ENCODE measurements around the gene NTM.
"Not testable (repeated sequence)": the region's sequence is repeated elsewhere in the genome, so short reads cannot be mapped to it uniquely, and the experiment has no call there.

The NTM gene

DNA sequence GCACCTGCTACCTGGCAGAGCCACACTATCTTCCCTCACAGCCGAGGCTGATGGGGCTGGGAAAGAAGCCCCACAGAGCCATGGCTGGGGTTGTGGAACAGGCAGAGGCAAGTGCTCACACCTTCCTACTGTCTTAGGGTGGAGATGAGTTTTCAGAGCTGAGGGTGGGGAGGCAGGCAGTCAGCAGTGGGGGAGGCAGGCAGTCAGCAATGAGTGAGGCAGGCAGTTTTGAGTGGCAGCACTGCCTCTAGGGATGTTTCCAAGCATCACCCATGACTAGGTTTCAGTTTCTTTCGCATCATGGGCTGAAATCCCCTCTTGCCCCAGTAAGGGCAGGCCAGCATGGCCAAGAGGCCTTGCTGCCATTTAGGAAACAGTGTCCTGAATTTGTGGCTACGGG is 41.6 kb upstream of the NTM start:
- Histone ChIP-seq H3K4me1 (ENCODE audit: low read length) (no peaks in the 10 kb centered on the region), H4K20me1 (ENCODE audit: insufficient read depth, low read length) (no peaks in the 10 kb centered on the region), H3K4me2 (ENCODE audit: low read length) (no peak overlapping the region), H2AFZ (ENCODE audit: low read depth, low read length) (no peak overlapping the region), H3K27me3 (ENCODE audit: low read depth, low read length) (peaks cover 26% of the 10 kb centered on the region), H3K4me3 (ENCODE audit: low read length) (no peak overlapping the region), H3K9me3 (ENCODE audit: insufficient read depth, low read length) (no peaks in the 10 kb centered on the region), H3K9ac (ENCODE audit: low read length) (no peak overlapping the region), H3K27ac (ENCODE audit: low read length) (no peak overlapping the region), H3K79me2 (ENCODE audit: low read length) (no peaks in the 10 kb centered on the region), H3K36me3 (replicated peaks; ENCODE audit: low read depth, low read length) (no peaks in the 10 kb centered on the region)
- TF ChIP-seq CTCF (IDR thresholded peaks at IDR 0.05; ENCODE audit: low read depth, low read length) = no peak
- no peak for TF ChIP-seq EZH2phosphoT487 (IDR thresholded peaks at IDR 0.05; ENCODE audit: low read depth)

DNA sequence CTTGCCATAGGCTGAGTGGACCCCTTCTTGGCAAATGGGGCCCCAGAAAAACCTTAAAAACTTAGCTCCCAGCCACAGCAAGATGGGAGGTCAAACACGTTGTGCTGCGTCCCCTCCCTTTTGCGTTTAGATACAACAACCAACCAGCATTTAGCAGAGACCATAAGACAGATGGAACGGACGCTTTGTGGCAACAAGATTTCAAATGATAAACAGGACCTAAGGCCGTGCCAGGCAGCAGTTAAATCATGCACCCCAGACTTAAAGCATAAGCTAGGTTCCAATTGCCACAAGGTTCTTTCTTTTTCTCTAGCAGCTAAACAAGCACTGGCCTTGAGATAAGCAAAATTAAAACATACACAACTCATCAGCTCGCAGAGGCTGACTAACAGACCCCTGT is 39.4 kb upstream of the NTM start:
- Histone ChIP-seq H3K27me3 (ENCODE audit: low read depth, low read length) (peaks cover 38% of the 10 kb centered on the region), H3K27ac (ENCODE audit: low read length) (no peak overlapping the region), H3K79me2 (ENCODE audit: low read length) (no peaks in the 10 kb centered on the region), H3K9me3 (ENCODE audit: insufficient read depth, low read length) (no peaks in the 10 kb centered on the region), H3K36me3 (replicated peaks; ENCODE audit: low read depth, low read length) (no peaks in the 10 kb centered on the region), H3K4me3 (ENCODE audit: low read length) (no peak overlapping the region), H3K4me1 (ENCODE audit: low read length) (no peaks in the 10 kb centered on the region), H2AFZ (ENCODE audit: low read depth, low read length) (no peak overlapping the region), H4K20me1 (ENCODE audit: insufficient read depth, low read length) (no peaks in the 10 kb centered on the region), H3K4me2 (ENCODE audit: low read length) (no peak overlapping the region), H3K9ac (ENCODE audit: low read length) (no peak overlapping the region)
- no peak for TF ChIP-seq EZH2phosphoT487 (IDR thresholded peaks at IDR 0.05; ENCODE audit: low read depth)
- no peak for TF ChIP-seq CTCF (IDR thresholded peaks at IDR 0.05; ENCODE audit: low read depth, low read length)

GRCh38 chr11:131331546-131331945 is 38.9 kb upstream of the NTM start:
- no peak for TF ChIP-seq CTCF (IDR thresholded peaks at IDR 0.05; ENCODE audit: low read depth, low read length)
- TF ChIP-seq EZH2phosphoT487 (IDR thresholded peaks at IDR 0.05; ENCODE audit: low read depth) = no peak
- no peaks in the 10 kb centered on the region for H4K20me1 ChIP-seq (ENCODE audit: insufficient read depth, low read length)
- no peak overlapping the region for H3K9ac ChIP-seq (ENCODE audit: low read length)
- H3K27ac ChIP-seq (ENCODE audit: low read length) = no peak overlapping the region
- H3K27me3 ChIP-seq (ENCODE audit: low read depth, low read length) = peaks cover 43% of the 10 kb centered on the region
- no peak overlapping the region for H3K4me2 ChIP-seq (ENCODE audit: low read length)
- no peaks in the 10 kb centered on the region for H3K4me1 ChIP-seq (ENCODE audit: low read length)
- H3K36me3 ChIP-seq (replicated peaks; ENCODE audit: low read depth, low read length) = no peaks in the 10 kb centered on the region
- H3K9me3 ChIP-seq (ENCODE audit: insufficient read depth, low read length) = no peaks in the 10 kb centered on the region
- no peaks in the 10 kb centered on the region for H3K79me2 ChIP-seq (ENCODE audit: low read length)
- H3K4me3 ChIP-seq (ENCODE audit: low read length) = no peak overlapping the region
- no peak overlapping the region for H2AFZ ChIP-seq (ENCODE audit: low read depth, low read length)

- Histone ChIP-seq H3K36me3 (replicated peaks; ENCODE audit: low read depth, low read length) (no peaks in the 10 kb centered on the region), H3K4me1 (ENCODE audit: low read length) (peaks cover 5% of the 10 kb centered on the region; the same call in 1 of the 2 replicates), H3K9ac (ENCODE audit: low read length) (no peak overlapping the region), H3K4me2 (ENCODE audit: low read length) (no peak overlapping the region), H3K27ac (ENCODE audit: low read length) (no peak overlapping the region), H3K9me3 (ENCODE audit: insufficient read depth, low read length) (no peaks in the 10 kb centered on the region), H2AFZ (ENCODE audit: low read depth, low read length) (no peak overlapping the region), H3K27me3 (ENCODE audit: low read depth, low read length) (peaks cover 41% of the 10 kb centered on the region), H3K4me3 (ENCODE audit: low read length) (no peak overlapping the region), H3K79me2 (ENCODE audit: low read length) (no peaks in the 10 kb centered on the region), H4K20me1 (ENCODE audit: insufficient read depth, low read length) (no peaks in the 10 kb centered on the region)
- TF ChIP-seq CTCF (IDR thresholded peaks at IDR 0.05; ENCODE audit: low read depth, low read length) (no peak), EZH2phosphoT487 (IDR thresholded peaks at IDR 0.05; ENCODE audit: low read depth) (no peak)
Observed at GRCh38 chr11:131334601-131335000, 35.8 kb upstream of the NTM start.

DNA sequence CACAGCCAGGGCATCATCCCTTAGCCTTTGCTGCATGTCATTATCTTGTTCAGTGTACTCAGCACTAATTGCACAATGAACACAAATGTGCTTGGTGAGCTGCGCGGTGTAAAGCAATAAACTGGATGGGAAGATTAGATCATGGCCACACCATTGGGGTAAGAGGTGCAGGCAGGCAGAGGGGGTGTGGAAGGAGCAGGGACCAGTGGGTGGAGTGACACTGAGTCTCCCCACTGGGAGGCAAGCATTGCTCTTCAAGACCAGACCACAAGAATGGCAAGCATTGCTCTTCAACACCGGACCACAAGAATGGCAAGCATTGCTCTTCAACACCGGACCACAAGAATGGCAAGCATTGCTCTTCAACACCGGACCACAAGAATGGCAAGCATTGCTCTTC is 28.5 kb upstream of the NTM start:
- not testable (repeated sequence) for H3K9me3 ChIP-seq (ENCODE audit: insufficient read depth, low read length); H3K36me3 ChIP-seq (replicated peaks; ENCODE audit: low read depth, low read length); H3K4me3 ChIP-seq (ENCODE audit: low read length); H3K27ac ChIP-seq (ENCODE audit: low read length); H3K79me2 ChIP-seq (ENCODE audit: low read length); H3K4me2 ChIP-seq (ENCODE audit: low read length); H3K4me1 ChIP-seq (ENCODE audit: low read length); H4K20me1 ChIP-seq (ENCODE audit: insufficient read depth, low read length); H2AFZ ChIP-seq (ENCODE audit: low read depth, low read length); H3K9ac ChIP-seq (ENCODE audit: low read length)
- peaks cover 25% of the 10 kb centered on the region for H3K27me3 ChIP-seq (ENCODE audit: low read depth, low read length)

DNA sequence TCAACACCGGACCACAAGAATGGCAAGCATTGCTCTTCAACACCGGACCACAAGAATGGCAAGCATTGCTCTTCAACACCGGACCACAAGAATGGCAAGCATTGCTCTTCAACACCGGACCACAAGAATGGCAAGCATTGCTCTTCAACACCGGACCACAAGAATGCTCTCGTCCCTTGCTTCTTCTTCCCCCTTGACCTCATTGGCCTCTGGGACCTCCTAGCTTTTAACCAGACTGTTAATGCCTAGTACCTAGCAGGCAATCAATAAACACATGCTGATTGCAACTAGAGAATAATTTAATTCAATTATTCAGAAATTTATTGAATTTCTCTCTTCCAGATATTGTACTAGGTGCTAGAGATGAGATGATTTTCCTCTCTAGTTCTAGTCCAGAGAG is 28.0 kb upstream of the NTM start:
- not testable (repeated sequence) for H3K79me2 ChIP-seq (ENCODE audit: low read length); H4K20me1 ChIP-seq (ENCODE audit: insufficient read depth, low read length); H3K9ac ChIP-seq (ENCODE audit: low read length); H3K4me3 ChIP-seq (ENCODE audit: low read length); H3K27ac ChIP-seq (ENCODE audit: low read length); H2AFZ ChIP-seq (ENCODE audit: low read depth, low read length); H3K4me1 ChIP-seq (ENCODE audit: low read length); H3K9me3 ChIP-seq (ENCODE audit: insufficient read depth, low read length); H3K4me2 ChIP-seq (ENCODE audit: low read length); H3K36me3 ChIP-seq (replicated peaks; ENCODE audit: low read depth, low read length)
- H3K27me3 ChIP-seq (ENCODE audit: low read depth, low read length) = peaks cover 25% of the 10 kb centered on the region

Data from OCI-LY3 (cell line).